DMS114 treated with DMSO at 0.1 percent for 48 hours (cell line): Measurements from ENCODE around the gene PI16.
"Not testable (repeated sequence)": the region's sequence is repeated elsewhere in the genome, so short reads cannot be mapped to it uniquely, and the experiment has no call there.

Experiments
- DNase-seq: peaks from one replicate; lab custom pipeline; 2025; ENCODE audit not compliant: unreplicated experiment; lab: John Stamatoyannopoulos, UW

PI16 gene

DNA sequence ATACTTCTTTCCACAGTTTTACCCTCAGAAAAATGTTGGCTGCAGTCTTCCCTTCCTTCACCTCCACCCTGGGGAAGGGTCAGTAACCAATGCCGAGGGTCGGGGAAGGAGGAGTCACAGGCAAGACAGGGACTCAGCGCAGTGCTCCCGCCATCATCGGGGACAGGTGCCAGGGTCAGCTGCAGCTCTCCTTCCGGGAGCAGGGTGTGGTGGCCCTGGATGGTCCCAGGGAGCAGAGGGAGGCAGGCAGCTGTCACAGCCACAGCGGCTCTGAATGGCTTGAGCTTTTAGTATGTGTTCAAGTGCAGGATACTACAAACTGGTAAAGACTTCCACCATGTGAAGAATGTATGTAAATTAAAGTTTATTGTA lies 26.0 kb upstream of the PI16 start:
- no peak for DNase-seq

DNA sequence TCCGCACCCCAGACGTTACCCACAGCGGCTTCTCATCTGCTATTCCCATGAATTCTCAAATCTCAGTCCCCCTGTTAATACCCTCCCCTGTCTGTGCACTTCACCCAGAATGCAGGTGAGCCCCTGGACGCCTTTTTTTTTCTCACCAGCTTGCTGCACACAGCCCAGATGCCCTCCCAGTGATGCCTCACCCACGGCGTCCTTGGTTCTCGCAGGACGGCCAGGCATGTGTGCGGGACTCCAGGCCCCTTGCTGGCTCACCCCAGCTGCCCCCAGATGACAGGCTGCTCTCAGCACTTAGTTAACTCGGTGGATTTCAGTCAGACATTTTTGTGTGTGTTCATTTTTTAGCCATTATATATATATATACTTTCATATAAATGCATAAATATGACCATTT lies 25.4 kb upstream of the PI16 start:
- DNase-seq: no peak

DNA sequence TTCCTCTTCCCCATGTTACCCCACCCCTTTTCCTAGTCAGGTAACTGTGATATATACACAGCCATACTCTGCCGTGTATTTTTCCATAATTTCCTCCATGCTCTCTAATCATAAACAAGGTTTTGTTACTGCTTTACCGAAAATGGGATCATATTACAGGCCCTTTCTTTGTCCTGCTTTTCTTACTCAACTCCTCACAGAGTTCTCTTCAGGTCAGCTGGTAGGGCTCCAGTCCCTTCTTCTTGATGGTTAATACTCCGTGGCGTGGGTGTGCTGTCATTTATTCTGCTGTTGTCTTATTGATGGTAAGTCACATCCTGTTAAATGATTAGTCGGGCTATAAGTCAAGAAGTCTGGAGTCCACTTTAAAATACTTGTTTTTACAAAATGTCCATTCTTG lies 24.9 kb upstream of the PI16 start:
- no peak for DNase-seq

DNA sequence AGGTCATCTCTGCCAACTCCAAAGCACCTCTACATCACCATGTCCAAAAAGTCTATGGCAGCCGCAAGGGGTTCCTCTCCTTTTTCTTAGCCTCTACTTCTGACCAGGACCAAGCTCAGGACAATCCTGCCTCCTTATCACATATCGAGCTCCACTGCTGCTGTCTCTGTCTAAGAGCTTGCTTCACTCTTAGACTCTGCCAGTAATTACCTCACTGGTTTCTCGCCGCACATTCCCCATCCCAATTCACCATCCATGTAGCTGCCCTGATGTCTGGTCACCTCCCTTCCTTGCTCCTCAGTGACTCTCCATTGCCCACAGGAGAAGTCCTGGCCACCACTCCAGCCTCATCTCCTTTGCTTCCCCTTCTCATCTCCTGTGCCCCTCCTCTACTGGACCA lies 24.1 kb upstream of the PI16 start:
- DNase-seq: no peak

DNA sequence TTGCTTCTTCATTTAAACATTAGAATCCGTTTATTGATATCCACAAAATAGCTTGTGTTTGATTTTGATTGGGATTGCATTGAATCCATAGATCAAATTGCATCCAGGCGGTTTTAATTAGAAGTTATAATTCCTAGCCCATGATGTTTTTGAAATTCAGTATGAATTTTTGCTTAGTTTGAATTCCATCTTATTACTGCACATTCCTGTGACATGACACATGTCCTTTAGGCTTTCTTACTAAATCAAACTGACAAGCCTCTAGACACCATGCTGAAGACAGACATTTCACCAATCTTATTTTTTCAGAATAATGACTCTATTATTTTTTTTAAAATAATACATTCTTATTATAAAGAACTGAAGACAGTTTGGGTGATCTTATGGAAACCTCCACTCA lies 21.4 kb upstream of the PI16 start:
- no peak for DNase-seq

GRCh38 chr6:36933519-36933918 lies 21.0 kb upstream of the PI16 start:
- no peak for DNase-seq

DNA sequence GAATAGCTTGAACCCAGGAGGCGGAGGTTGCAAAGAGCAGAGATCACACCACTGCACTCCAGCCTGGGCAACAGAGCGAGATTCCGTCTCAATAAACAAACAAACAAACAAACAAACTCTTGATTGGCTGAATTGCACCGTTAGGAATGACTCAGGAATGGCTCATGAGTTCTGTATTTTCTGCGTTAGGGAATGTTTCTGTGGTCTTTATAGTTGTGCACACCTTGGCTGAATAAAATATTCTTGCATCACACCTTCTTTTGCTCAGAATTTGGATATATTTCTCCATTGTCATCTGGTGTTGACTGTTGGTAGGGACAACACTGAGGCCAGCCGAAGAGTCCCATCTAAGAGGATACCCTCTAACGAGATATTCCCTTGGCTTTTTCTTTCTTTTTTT lies 19.6 kb upstream of the PI16 start:
- no peak for DNase-seq

- DNase-seq: no peak
Observed at GRCh38 chr6:36936824-36937223, 17.7 kb upstream of the PI16 start.

GRCh38 chr6:36937896-36938295 lies 16.6 kb upstream of the PI16 start:
- no peak for DNase-seq

GRCh38 chr6:36938536-36938935 lies 16.0 kb upstream of the PI16 start:
- no peak for DNase-seq

DNA sequence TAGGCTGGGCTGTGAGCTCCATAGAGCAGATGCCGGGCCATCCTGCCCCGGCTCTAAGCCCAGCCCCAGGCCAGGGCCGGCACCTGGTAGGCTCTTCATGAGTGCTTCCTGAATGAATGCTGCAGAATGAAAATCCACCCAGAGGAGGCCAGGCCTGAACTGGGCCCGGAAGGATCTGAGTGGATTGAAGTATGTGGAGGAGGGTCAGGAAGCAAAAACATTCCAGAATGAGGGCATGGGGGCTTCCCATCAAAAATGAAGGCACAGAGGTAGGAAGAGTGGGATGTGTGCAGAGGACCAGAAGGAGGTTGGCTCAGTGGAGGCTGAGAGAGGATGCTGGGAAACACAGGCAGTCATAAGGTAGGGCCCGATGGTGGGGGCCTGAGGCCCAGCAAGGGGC lies 15.5 kb upstream of the PI16 start:
- DNase-seq: not testable (repeated sequence)

- no peak for DNase-seq
Observed at GRCh38 chr6:36940027-36940426, 14.5 kb upstream of the PI16 start.

DNA sequence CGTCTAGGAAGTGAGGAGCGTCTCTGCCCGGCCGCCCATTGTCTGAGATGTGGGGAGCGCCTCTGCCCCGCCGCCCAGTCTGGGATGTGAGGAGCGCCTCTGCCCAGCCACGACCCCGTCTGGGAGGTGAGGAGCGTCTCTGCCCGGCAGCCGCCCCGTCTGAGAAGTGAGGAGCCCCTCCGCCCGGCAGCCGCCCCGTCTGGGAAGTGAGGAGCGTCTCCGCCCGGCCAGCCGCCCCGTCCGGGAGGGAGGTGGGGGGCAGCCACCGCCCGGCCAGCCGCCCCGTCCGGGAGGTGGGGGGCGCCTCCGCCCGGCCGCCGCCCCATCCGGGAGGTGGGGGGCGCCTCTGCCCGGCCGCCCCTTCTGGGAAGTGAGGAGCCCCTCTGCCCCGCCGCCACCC lies 13.0 kb upstream of the PI16 start:
- DNase-seq: not testable (repeated sequence)

- not testable (repeated sequence) for DNase-seq
Observed at GRCh38 chr6:36942329-36942728, 12.2 kb upstream of the PI16 start.

DNA sequence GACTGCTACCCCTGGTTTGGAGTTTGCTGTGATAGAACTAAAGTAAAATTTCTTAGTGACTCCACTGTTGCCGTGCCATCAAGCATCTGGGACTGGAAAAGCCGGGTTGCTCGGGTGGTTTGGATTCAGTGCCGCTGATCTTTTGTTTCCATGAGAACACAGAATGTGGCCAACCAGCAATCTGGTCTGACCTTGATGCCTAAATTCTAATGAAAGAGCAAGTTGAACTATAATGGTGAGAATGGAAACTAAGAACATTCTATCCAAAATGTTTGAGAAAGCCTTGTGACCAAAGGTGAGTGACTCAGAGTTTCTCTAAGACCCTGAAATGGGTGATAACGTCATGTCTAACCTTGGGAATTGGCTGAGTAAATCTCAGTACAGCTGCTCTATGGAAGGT lies 9.9 kb upstream of the PI16 start:
- DNase-seq: no peak

- DNase-seq: no peak
Observed at GRCh38 chr6:36945301-36945700, 9.2 kb upstream of the PI16 start.

GRCh38 chr6:36946526-36946925 lies 8.0 kb upstream of the PI16 start:
- no peak for DNase-seq

- no peak for DNase-seq
Observed at GRCh38 chr6:36947570-36948351, 6.8 kb upstream of the PI16 start.

GRCh38 chr6:36949076-36949475 lies 5.5 kb upstream of the PI16 start:
- not testable (repeated sequence) for DNase-seq

DNA sequence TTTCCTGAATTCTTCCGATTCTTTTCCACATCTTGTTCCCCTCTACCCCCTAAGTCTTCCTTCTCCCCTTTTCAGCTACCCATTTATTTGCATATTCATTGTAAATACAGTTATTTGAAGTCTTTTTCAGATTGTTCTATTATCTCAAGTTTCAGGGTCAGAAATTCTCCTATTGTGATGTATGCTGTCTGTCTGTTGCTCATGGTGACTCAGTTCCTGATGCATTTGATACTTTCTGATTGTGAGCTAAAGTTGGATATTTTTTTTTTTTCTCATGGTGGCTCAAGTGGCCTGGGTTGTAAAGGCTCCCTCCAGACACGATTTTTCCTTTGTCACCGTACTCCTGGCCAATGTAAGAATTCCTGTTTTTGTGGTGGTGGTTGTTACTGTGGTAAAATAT lies 4.9 kb upstream of the PI16 start:
- DNase-seq: no peak

GRCh38 chr6:36953931-36954261 lies 642 bp upstream of the PI16 start:
- no peak for DNase-seq

DNA sequence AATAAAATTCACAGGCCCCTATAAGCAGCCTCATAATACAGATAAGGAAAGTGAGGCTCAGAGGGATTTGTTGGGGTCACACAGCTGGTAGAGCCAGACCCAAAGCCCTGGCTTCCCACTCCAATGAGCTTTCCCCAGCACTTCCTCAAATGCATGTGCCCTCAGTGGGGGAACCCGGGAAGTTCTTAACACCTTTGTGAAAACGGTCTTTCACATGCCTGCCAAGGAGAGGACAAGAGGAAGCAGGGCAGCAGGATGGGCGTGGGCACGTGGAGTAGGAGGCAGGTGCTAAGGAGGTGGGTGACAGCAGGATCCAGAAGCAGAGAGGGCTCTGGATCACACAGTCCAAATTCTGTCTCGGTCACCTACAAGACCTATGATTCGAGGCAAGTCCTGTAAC lies 598 bp downstream of the PI16 start:
- DNase-seq: no peak

GRCh38 chr6:36955671-36956445 lies 1.3 kb downstream of the PI16 start:
- no peak for DNase-seq
